OCI-LY7 (cell line): Measurements from ENCODE around the gene RTN4RL2. TPM values are rescaled to one million over a fixed set of nuclear protein-coding genes. Genes with fewer than 3 reads are reported as not detected.

Experiments
- BruUV-seq: library from RNA; stranded (reverse); fragments of 400-500 nt; replicated peaks from 2 replicates; lab custom pipeline; 2021; lab: Mats Ljungman, UMichigan
- CTCF ChIA-PET: fragments of 300-600 bp; sonication (Branson Sonifier 250); formaldehyde crosslinking; loops from one replicate; lab custom pipeline; 2022; ENCODE audit warnings: antibody characterized with exemption; ENCODE audit not compliant: unreplicated experiment; lab: Charles Lee
- POLR2A ChIA-PET: fragments of 300-600 bp; sonication (Branson Sonifier 250); formaldehyde crosslinking; loops from one replicate; lab custom pipeline; 2022; ENCODE audit warnings: antibody characterized with exemption; lab: Charles Lee
- DNase-seq: peaks from one replicate; pipeline ENCODE4 v3.0.0-alpha.2; 2015; ENCODE audit warnings: low spot score
- H2AFZ ChIP-seq: fragments of 200-600 bp; sonication (generic), shearing (Covaris generic); 2 replicates; pipeline ENCODE4 v1.6.1; 2014; ENCODE audit warnings: mild to moderate bottlenecking, antibody characterized with exemption, low read length, moderate library complexity
- H3K27ac ChIP-seq: fragments of 200-600 bp; sonication (generic); 2 replicates; pipeline ENCODE4 v1.5.1; 2014; ENCODE audit warnings: mixed run types, low read depth, mild to moderate bottlenecking, moderate library complexity, low read length, inconsistent platforms; ENCODE audit not compliant: poor library complexity, severe bottlenecking
- H3K36me3 ChIP-seq: fragments of 200-600 bp; sonication (generic); 2 replicates; pipeline ENCODE4 v1.6.1; 2014; ENCODE audit warnings: mild to moderate bottlenecking, antibody characterized with exemption, low read length, moderate library complexity, mixed read lengths; ENCODE audit not compliant: insufficient read depth
- H3K4me1 ChIP-seq: fragments of 200-600 bp; sonication (generic); 2 replicates; pipeline ENCODE4 v1.5.1; 2014; ENCODE audit warnings: mild to moderate bottlenecking, low read length; ENCODE audit not compliant: insufficient read depth, poor library complexity, severe bottlenecking
- H3K4me2 ChIP-seq: fragments of 200-600 bp; sonication (generic); 2 replicates; pipeline ENCODE4 v1.6.1; 2014; ENCODE audit warnings: mild to moderate bottlenecking, low read length
- H3K4me3 ChIP-seq: fragments of 200-600 bp; sonication (generic); 2 replicates; pipeline ENCODE4 v1.5.1; 2014; ENCODE audit warnings: mild to moderate bottlenecking, low read depth, low read length; ENCODE audit not compliant: poor library complexity, severe bottlenecking
- H3K79me2 ChIP-seq: fragments of 200-600 bp; sonication (generic); 2 replicates; pipeline ENCODE4 v1.6.1; 2016; ENCODE audit warnings: low read depth, mild to moderate bottlenecking, low read length, moderate library complexity, mixed read lengths; ENCODE audit not compliant: insufficient read depth
- H3K9me2 ChIP-seq: fragments of 200-600 bp; sonication (generic); 2 replicates; pipeline ENCODE4 v1.6.1; 2016; ENCODE audit warnings: mild to moderate bottlenecking, low read length, mixed read lengths; ENCODE audit not compliant: insufficient read depth
- H3K9me3 ChIP-seq: fragments of 200-600 bp; sonication (generic); 2 replicates; pipeline ENCODE4 v1.6.1; 2014; ENCODE audit warnings: mild to moderate bottlenecking, mixed run types, low read length, mixed read lengths
- H4K20me1 ChIP-seq: fragments of 200-600 bp; sonication (generic); 2 replicates; pipeline ENCODE4 v1.6.1; 2014; ENCODE audit warnings: mild to moderate bottlenecking, antibody characterized with exemption, low read length, moderate library complexity, mixed read lengths; ENCODE audit not compliant: insufficient read depth
- EZH2phosphoT487 ChIP-seq: fragments of 200-600 bp; sonication (generic); IDR thresholded peaks from 2 replicates; pipeline ENCODE4 v1.6.1; 2018; ENCODE audit warnings: low read depth, borderline replicate concordance, mild to moderate bottlenecking, mixed run types, antibody characterized with exemption, low read length, moderate library complexity, mixed read lengths
- intact Hi-C: fragments of 100-400 bp; cut with micrococcal nuclease; formaldehyde crosslinking; loops from one replicate; pipeline ENCODE4 v1.10.0; 2022; ENCODE audit not compliant: unreplicated experiment
- total RNA-seq, 2 experiments: library from RNA; depleted of rRNA in 1 of 2; stranded (reverse); fragments of >200 nt in 1 of 2; shearing (Covaris generic) in 1 of 2; gene quantifications; 2 replicates each; pipeline ENCODE4 v1.2.3, GENCODE V29; 2014 to 2022
- TF ChIP-seq, protein P1 (sequence below): fragments of 200-600 bp; sonication (generic); conservative IDR thresholded peaks from 2 replicates; pipeline ENCODE4 v1.5.1; 2014; ENCODE audit warnings: mild to moderate bottlenecking, antibody characterized with exemption, low read length, moderate library complexity, mixed read lengths

RTN4RL2 gene
- total RNA-seq, 2 experiments from 2014 or later = 0.25 to 4.2 TPM

DNA sequence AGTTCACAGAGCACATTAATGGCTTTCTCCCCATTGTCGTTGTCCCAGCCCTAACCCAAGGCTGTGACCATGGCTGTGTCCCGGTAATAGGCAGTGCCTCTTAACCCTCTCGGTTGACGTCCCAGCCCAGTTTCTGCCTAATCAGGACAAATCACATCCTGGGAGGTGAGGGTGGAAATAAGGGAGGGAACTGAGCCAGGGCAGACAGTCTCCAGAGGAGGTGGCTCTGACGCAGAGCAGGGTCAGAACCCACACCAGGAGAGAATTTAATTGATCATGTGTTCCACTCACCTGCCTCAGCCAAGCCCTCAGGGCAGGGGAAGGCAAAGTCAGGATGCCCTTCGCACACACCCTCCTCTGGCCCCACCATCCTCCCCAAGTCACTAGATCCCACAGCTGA, 38.2 kb downstream of the RTN4RL2 start:
- no TSS peak for BruUV-seq
- DNase-seq = no peak
- no peak overlapping the region for H3K27ac ChIP-seq
- TF ChIP-seq EZH2phosphoT487 = no peak
- TF ChIP-seq, protein P1, sequence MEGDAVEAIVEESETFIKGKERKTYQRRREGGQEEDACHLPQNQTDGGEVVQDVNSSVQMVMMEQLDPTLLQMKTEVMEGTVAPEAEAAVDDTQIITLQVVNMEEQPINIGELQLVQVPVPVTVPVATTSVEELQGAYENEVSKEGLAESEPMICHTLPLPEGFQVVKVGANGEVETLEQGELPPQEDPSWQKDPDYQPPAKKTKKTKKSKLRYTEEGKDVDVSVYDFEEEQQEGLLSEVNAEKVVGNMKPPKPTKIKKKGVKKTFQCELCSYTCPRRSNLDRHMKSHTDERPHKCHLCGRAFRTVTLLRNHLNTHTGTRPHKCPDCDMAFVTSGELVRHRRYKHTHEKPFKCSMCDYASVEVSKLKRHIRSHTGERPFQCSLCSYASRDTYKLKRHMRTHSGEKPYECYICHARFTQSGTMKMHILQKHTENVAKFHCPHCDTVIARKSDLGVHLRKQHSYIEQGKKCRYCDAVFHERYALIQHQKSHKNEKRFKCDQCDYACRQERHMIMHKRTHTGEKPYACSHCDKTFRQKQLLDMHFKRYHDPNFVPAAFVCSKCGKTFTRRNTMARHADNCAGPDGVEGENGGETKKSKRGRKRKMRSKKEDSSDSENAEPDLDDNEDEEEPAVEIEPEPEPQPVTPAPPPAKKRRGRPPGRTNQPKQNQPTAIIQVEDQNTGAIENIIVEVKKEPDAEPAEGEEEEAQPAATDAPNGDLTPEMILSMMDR = no peak
- no peaks in the 10 kb centered on the region for H3K9me3 ChIP-seq
- ChIA-PET CTCF (no interaction called here), POLR2A (no interaction called here)
- no peak overlapping the region for H3K4me3 ChIP-seq
- no peak overlapping the region for H2AFZ ChIP-seq
- H3K79me2 ChIP-seq = no peaks in the 10 kb centered on the region
- no peaks in the 10 kb centered on the region for H4K20me1 ChIP-seq
- H3K4me2 ChIP-seq = no peak overlapping the region
- no peaks in the 10 kb centered on the region for H3K9me2 ChIP-seq
- H3K36me3 ChIP-seq = peaks cover 89% of the 10 kb centered on the region
- intact Hi-C loops = no loop called here
- peaks cover 10% of the 10 kb centered on the region for H3K4me1 ChIP-seq

DNA sequence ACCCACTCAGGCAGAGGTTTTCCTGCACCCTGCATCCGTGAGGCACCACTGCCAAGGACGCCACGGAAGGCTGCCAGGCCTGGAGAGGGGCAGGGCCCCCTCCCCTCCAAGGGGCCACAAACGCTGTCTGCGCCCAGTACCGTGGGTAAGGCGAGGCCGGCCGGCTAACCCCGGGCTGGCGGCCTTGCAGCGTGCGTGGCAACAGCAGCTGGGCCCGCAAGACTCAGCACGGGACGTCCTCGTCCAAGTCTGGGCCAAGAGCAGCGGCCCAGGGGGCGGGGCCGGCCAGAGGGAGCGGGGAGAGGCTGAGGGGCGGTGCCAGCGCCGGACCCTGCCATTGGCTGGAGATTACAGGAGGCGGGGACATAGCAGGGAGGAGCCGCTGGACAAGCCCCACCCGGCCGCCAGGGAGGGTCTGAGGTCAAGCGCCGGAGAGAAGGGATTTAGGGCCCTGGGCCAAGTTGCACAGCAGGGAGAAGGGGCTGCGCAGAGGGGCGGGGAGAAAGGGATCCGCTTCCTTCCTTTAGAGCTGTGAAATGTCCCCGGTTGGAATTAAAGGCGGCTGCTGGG, 39.2 kb downstream of the RTN4RL2 start:
- Histone ChIP-seq H3K9me2 (no peaks in the 10 kb centered on the region), H3K36me3 (peaks cover 85% of the 10 kb centered on the region), H3K4me3 (no peak overlapping the region), H3K9me3 (no peaks in the 10 kb centered on the region), H3K4me1 (peaks cover under 1% of the 10 kb centered on the region), H4K20me1 (no peaks in the 10 kb centered on the region), H3K27ac (no peak overlapping the region), H3K4me2 (no peak overlapping the region), H2AFZ (no peak overlapping the region), H3K79me2 (no peaks in the 10 kb centered on the region)
- TF ChIP-seq, protein P1 = no peak
- no peak for TF ChIP-seq EZH2phosphoT487
- BruUV-seq = no TSS peak
- DNase-seq = no peak
- POLR2A ChIA-PET = interaction anchor here (3.0 kb wide), 1 partner anchor 15 kb away, joined by 11 read pairs; the partner anchor contains the start of gene SLC43A1
- intact Hi-C loops = no loop called here
- CTCF ChIA-PET = no interaction called here

DNA sequence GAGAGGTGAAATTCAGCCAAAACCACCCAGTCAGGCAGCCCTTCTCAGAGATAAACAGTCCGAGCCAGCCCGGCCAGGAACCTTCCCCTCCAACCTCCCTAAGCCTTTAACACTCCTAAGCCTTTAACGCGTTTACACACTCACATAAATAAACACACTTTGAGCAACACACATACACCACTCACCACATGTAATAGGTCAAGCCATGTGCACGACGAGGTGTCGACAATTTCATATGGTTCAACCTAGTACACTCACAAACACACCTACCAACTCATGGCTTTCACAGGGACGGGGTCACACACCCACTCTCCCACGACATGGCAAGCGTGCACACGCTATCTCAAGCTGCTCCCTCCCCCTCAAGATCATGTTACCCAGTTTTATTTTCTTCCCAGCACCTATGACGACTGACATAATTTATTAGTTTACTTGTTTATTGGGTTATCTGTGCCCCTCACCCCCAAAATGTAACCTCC, 39.7 kb downstream of the RTN4RL2 start:
- Histone ChIP-seq H2AFZ (no peak overlapping the region), H3K4me1 (no peaks in the 10 kb centered on the region), H3K36me3 (peaks cover 88% of the 10 kb centered on the region), H3K4me2 (no peak overlapping the region), H3K9me2 (no peaks in the 10 kb centered on the region), H3K4me3 (no peak overlapping the region), H3K27ac (no peak overlapping the region), H4K20me1 (no peaks in the 10 kb centered on the region), H3K79me2 (no peaks in the 10 kb centered on the region), H3K9me3 (no peaks in the 10 kb centered on the region)
- CTCF ChIA-PET = no interaction called here
- intact Hi-C loops = no loop called here
- BruUV-seq = no TSS peak
- TF ChIP-seq, protein P1 = no peak
- no peak for TF ChIP-seq EZH2phosphoT487
- POLR2A ChIA-PET = interaction anchor here (3.0 kb wide), 1 partner anchor 14 kb away, joined by 11 read pairs; the partner anchor contains the start of gene SLC43A1
- DNase-seq = no peak
